C4-2B (cell line): ENCODE measurements around the gene RAB44.

Experiments used
- H3K27ac ChIP-seq: fragments of 450-650 bp; 2 replicates; pipeline ENCODE4 v1.5.1; 2017
- CTCF ChIP-seq: fragments of 450-650 bp; conservative IDR thresholded peaks from 2 replicates; pipeline ENCODE4 v1.5.1; 2017; ENCODE audit warnings: mild to moderate bottlenecking
- ZFX ChIP-seq: fragments of 450-650 bp; IDR thresholded peaks from 2 replicates; pipeline ENCODE4 v1.6.1; 2017

RAB44 gene

GRCh38 chr6:36663504-36664446 is 33.9 kb upstream of the RAB44 start:
- no peak overlapping the region for H3K27ac ChIP-seq
- TF ChIP-seq CTCF = no peak
- no peak for TF ChIP-seq ZFX

GRCh38 chr6:36665180-36665579 is 32.4 kb upstream of the RAB44 start:
- no peak for TF ChIP-seq CTCF
- no peak for TF ChIP-seq ZFX
- no peak overlapping the region for H3K27ac ChIP-seq

- no peak overlapping the region for H3K27ac ChIP-seq
- no peak for TF ChIP-seq ZFX
- no peak for TF ChIP-seq CTCF
Observed at GRCh38 chr6:36666287-36666686, 31.3 kb upstream of the RAB44 start.

GRCh38 chr6:36666826-36667591 is 30.6 kb upstream of the RAB44 start:
- 0 out of 2 replicates have a peak overlapping the region, but pooled peaks have one; percentile 9 for H3K27ac ChIP-seq
- TF ChIP-seq CTCF (no peak), ZFX (no peak)

GRCh38 chr6:36668591-36668990 is 29.0 kb upstream of the RAB44 start:
- TF ChIP-seq CTCF (no peak), ZFX (no peak)
- H3K27ac ChIP-seq = no peak overlapping the region

GRCh38 chr6:36669002-36669401 is 28.6 kb upstream of the RAB44 start:
- no peak overlapping the region for H3K27ac ChIP-seq
- no peak for TF ChIP-seq CTCF
- TF ChIP-seq ZFX = no peak

GRCh38 chr6:36670271-36670670 is 27.4 kb upstream of the RAB44 start:
- TF ChIP-seq ZFX (no peak), CTCF (no peak)
- H3K27ac ChIP-seq = no peak overlapping the region
